Hepatocyte (in vitro differentiated cells): ENCODE data around the gene UBXN2A. TPM values are rescaled to one million over a fixed set of nuclear protein-coding genes. Genes with fewer than 3 reads are reported as not detected.

Experiments
- DNase-seq: peaks from one replicate; pipeline ENCODE4 v3.0.0-alpha.2; 2016; ENCODE audit warnings: low spot score
- H2AFZ ChIP-seq: fragments of 200-600 bp; sonication (generic); 2 replicates; pipeline ENCODE4 v1.6.0; 2016; ENCODE audit warnings: antibody characterized with exemption, mild to moderate bottlenecking
- H3K27ac ChIP-seq: fragments of 200-600 bp; sonication (generic); 2 replicates; pipeline ENCODE4 v1.5.1; 2016; ENCODE audit warnings: mild to moderate bottlenecking
- H3K27me3 ChIP-seq: fragments of 200-600 bp; sonication (generic); 2 replicates; pipeline ENCODE4 v1.6.1; 2016
- H3K36me3 ChIP-seq: fragments of 200-600 bp; sonication (generic); replicated peaks from 2 replicates; pipeline ENCODE4 v1.5.1; 2016; ENCODE audit warnings: low read depth; ENCODE audit not compliant: insufficient read depth
- H3K4me1 ChIP-seq: fragments of 200-600 bp; sonication (generic); 2 replicates; pipeline ENCODE4 v1.5.1; 2016; ENCODE audit warnings: mild to moderate bottlenecking, moderate library complexity; ENCODE audit not compliant: insufficient read depth
- H3K4me2 ChIP-seq: fragments of 200-600 bp; sonication (generic); 2 replicates; pipeline ENCODE4 v1.6.0; 2016
- H3K4me3 ChIP-seq: fragments of 200-600 bp; sonication (generic); 2 replicates; pipeline ENCODE4 v1.5.1; 2016; ENCODE audit warnings: mild to moderate bottlenecking
- H3K79me2 ChIP-seq: fragments of 200-600 bp; sonication (generic); 2 replicates; pipeline ENCODE4 v1.6.0; 2017; ENCODE audit warnings: mild to moderate bottlenecking
- H3K9me2 ChIP-seq: fragments of 200-600 bp; sonication (generic); replicated peaks from 2 replicates; pipeline ENCODE4 v1.6.0; 2017; ENCODE audit warnings: mild to moderate bottlenecking; ENCODE audit not compliant: insufficient read depth
- H3K9me3 ChIP-seq: fragments of 200-600 bp; sonication (generic); 2 replicates; pipeline ENCODE4 v1.5.1; 2016; ENCODE audit warnings: low read depth, mild to moderate bottlenecking
- H4K20me1 ChIP-seq: fragments of 200-600 bp; sonication (generic); 2 replicates; pipeline ENCODE4 v1.6.0; 2016; ENCODE audit warnings: mild to moderate bottlenecking; ENCODE audit not compliant: insufficient read depth, poor library complexity, severe bottlenecking
- EZH2 ChIP-seq: fragments of 200-600 bp; sonication (generic); IDR thresholded peaks from 2 replicates; pipeline ENCODE4 v1.6.1; 2016; ENCODE audit warnings: antibody characterized with exemption, mild to moderate bottlenecking, borderline replicate concordance
- EZH2phosphoT487 ChIP-seq: fragments of 200-600 bp; sonication (generic); IDR thresholded peaks from one replicate; pipeline ENCODE4 v1.6.1; 2018; ENCODE audit warnings: antibody characterized with exemption, mild to moderate bottlenecking, low read depth, moderate library complexity; ENCODE audit not compliant: unreplicated experiment, severe bottlenecking
- WGBS: methylation state at CpG from one replicate; pipeline ENCODE4 v1.1.6; 2016; ENCODE audit warnings: low lambda C conversion rate; ENCODE audit errors: missing lambda C conversion rate; 5-methylcytosine and 5-hydroxymethylcytosine counted together
- polyA plus RNA-seq: library from polyadenylated mRNA; unstranded; fragments of >200 nt; fragmentation: Nextera tagmentation; extraction: Ambion mirVana; gene quantifications from 2 replicates; pipeline ENCODE4 v1.2.1, GENCODE V29; 2016
- total RNA-seq: library from RNA; depleted of rRNA; stranded (reverse); fragments of >200 nt; gene quantifications from 2 replicates; pipeline ENCODE4 v1.2.3, GENCODE V29; 2014
- TF ChIP-seq, protein P1 (sequence below): fragments of 200-600 bp; sonication (generic); IDR thresholded peaks from 2 replicates; pipeline ENCODE4 v1.5.1; 2016; ENCODE audit warnings: antibody characterized with exemption, mild to moderate bottlenecking; ENCODE audit not compliant: poor library complexity

UBXN2A gene
- total and polyA plus RNA-seq, 2 experiments from 2014 or later = 15.9 to 16.4 TPM

DNA sequence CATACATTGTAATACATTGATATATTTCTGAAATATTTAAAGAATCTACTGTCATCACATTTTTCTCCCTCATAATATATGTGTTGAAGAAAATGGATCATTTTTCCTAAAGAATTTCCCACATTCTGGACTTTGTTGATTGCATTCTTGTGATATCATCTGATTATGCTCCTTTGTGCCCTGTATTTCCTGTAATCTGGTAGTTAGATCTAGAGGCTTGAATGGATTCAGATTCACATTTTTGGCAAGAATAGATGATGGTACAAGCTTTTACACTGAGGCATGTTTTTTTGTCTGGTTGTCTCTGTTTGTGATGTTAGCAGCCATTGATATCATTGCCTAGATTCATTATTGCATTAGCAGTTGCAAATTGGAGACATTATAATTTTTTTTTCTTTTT, 13.4 kb downstream of the UBXN2A start:
- Histone ChIP-seq H3K27ac (no peak overlapping the region), H3K4me3 (no peak overlapping the region), H3K4me2 (no peak overlapping the region), H3K36me3 (no peaks in the 10 kb centered on the region), H3K4me1 (no peaks in the 10 kb centered on the region), H3K27me3 (no peaks in the 10 kb centered on the region), H3K9me2 (no peaks in the 10 kb centered on the region), H4K20me1 (peaks cover 4% of the 10 kb centered on the region), H2AFZ (no peak overlapping the region), H3K79me2 (peaks cover 84% of the 10 kb centered on the region), H3K9me3 (no peaks in the 10 kb centered on the region)
- TF ChIP-seq EZH2phosphoT487 (no peak), EZH2 (no peak)
- TF ChIP-seq, protein P1, sequence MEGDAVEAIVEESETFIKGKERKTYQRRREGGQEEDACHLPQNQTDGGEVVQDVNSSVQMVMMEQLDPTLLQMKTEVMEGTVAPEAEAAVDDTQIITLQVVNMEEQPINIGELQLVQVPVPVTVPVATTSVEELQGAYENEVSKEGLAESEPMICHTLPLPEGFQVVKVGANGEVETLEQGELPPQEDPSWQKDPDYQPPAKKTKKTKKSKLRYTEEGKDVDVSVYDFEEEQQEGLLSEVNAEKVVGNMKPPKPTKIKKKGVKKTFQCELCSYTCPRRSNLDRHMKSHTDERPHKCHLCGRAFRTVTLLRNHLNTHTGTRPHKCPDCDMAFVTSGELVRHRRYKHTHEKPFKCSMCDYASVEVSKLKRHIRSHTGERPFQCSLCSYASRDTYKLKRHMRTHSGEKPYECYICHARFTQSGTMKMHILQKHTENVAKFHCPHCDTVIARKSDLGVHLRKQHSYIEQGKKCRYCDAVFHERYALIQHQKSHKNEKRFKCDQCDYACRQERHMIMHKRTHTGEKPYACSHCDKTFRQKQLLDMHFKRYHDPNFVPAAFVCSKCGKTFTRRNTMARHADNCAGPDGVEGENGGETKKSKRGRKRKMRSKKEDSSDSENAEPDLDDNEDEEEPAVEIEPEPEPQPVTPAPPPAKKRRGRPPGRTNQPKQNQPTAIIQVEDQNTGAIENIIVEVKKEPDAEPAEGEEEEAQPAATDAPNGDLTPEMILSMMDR = no peak
- no peak for DNase-seq

DNA sequence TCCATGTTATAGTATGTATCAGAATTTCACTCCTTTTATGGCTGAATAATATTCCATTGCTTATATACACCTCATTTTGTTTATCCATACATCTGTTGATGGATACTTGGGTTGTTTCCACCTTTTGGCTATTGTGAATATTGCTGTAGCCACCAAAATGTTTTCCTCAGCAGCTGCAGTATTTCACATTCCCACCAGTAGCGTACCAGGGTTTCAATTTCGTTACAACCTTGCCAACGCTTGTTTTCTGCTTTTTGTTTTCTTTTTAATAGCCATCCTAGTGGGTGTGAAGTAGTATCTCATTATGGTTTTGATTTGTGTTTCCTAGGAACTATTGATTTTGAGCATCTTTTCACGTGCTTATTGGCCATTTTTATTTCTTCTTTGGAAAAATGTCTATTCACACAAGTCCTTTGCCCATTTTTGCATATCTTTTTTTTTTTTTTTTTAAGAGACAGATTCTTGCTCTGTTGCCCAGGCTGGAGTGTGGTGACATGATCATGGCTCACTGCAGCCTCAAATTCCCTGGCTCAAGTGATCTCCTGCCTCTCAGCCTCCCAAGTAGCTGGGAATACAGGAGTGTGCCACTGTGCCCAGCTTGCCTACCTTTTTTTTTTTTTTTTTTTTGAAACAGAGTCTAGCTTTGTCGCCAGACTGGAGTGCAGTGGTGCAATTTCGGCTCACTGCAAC, 14.2 kb downstream of the UBXN2A start:
- peaks cover 4% of the 10 kb centered on the region for H4K20me1 ChIP-seq
- H3K36me3 ChIP-seq = no peaks in the 10 kb centered on the region
- TF ChIP-seq EZH2phosphoT487 (no peak), EZH2 (no peak)
- TF ChIP-seq, protein P1 = no peak
- no peaks in the 10 kb centered on the region for H3K9me3 ChIP-seq
- H3K4me2 ChIP-seq = no peak overlapping the region
- H3K27ac ChIP-seq = no peak overlapping the region
- no peaks in the 10 kb centered on the region for H3K4me1 ChIP-seq
- no peaks in the 10 kb centered on the region for H3K27me3 ChIP-seq
- no peak for DNase-seq
- H3K9me2 ChIP-seq = no peaks in the 10 kb centered on the region
- peaks cover 77% of the 10 kb centered on the region for H3K79me2 ChIP-seq
- WGBS = 99% methylated on average over 6 of the region's 6 CpGs
- H3K4me3 ChIP-seq = no peak overlapping the region
- no peak overlapping the region for H2AFZ ChIP-seq

DNA sequence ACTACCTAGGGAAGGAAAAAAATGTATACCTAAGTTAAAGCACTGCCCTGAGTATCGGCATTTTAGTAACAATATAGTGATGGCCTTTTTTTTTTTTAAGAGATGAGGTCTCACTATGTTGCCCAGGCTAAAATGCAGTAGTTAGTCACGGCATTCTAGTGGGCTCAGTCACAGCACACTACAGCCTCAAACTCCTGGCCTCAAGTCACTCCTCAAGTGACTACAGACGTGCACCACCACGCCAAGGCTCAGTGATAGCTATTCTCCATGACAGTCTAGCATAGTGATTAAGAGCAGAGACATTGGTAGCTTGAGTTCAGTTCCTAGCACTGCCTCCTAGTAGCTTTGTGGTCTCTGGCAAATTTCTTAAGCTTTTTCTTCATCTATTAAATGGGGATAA, 27.6 kb downstream of the UBXN2A start:
- 98% methylated on average over 4 of the region's 4 CpGs for WGBS
- DNase-seq = no peak

More for the DNA sequence above, 27.6 kb downstream of the UBXN2A start:
- Histone ChIP-seq H3K9me2 (no peaks in the 10 kb centered on the region), H3K27me3 (no peaks in the 10 kb centered on the region), H3K36me3 (no peaks in the 10 kb centered on the region), H3K79me2 (peaks cover 8% of the 10 kb centered on the region), H2AFZ (no peak overlapping the region), H3K4me1 (no peaks in the 10 kb centered on the region), H3K4me3 (no peak overlapping the region), H4K20me1 (no peaks in the 10 kb centered on the region), H3K9me3 (no peaks in the 10 kb centered on the region), H3K4me2 (no peak overlapping the region), H3K27ac (no peak overlapping the region)
- TF ChIP-seq, protein P1 = no peak
- no peak for TF ChIP-seq EZH2
- no peak for TF ChIP-seq EZH2phosphoT487
